B cell (primary cell): ENCODE results near the gene KIAA1217. TPM values are rescaled to one million over a fixed set of nuclear protein-coding genes. Genes with fewer than 3 reads are reported as not detected.

Experiments
- ATAC-seq: fragments of 200-7000 bp; cut with Tn5 transposase; one replicate; pipeline ENCODE4 v1.10.0; 2021; ENCODE audit warnings: low read depth, mild to moderate bottlenecking, moderate number of reproducible peaks, moderate library complexity
- CTCF ChIA-PET: fragments of 350-600 bp; sonication (Branson Sonifier 250); formaldehyde crosslinking; loops from one replicate; lab custom pipeline; 2021; ENCODE audit warnings: antibody characterized with exemption, inconsistent platforms; lab: Charles Lee
- POLR2A ChIA-PET: fragments of 350-600 bp; sonication (Branson Sonifier 250); formaldehyde crosslinking; loops from one replicate; lab custom pipeline; 2021; ENCODE audit warnings: antibody characterized with exemption; lab: Charles Lee
- DNase-seq: peaks from one replicate; pipeline ENCODE4 v3.0.0; 2013
- H2AFZ ChIP-seq: 2 replicates; pipeline ENCODE4 v1.6.1; 2012; ENCODE audit warnings: mild to moderate bottlenecking, low read depth, low read length; ENCODE audit not compliant: insufficient read depth, poor library complexity, severe bottlenecking
- H3K27ac ChIP-seq, 2 donors: 1 replicate in 1 of 2; 2 replicates in 1 of 2; pipeline ENCODE4 v1.5.1; 2012 to 2013; ENCODE audit warnings: low read length in 2 of 2, mild to moderate bottlenecking in 2 of 2, moderate library complexity in 1 of 2
- H3K27me3 ChIP-seq, 4 experiments: fragments of 200-600 bp in 1 of 4; sonication (generic) in 1 of 4; replicated peaks in 1 of 4; 1 replicate in 2 of 4; 2 replicates in 2 of 4; pipeline versions ENCODE4 v1.6.1 to v1.7.0; 2013 to 2016; ENCODE audit warnings: low read length in 3 of 4, mild to moderate bottlenecking in 2 of 4, mixed read lengths in 1 of 4, moderate library complexity in 1 of 4; ENCODE audit not compliant: insufficient read depth in 4 of 4, control insufficient read depth in 3 of 4; ENCODE audit errors: control extremely low read depth in 1 of 4
- H3K36me3 ChIP-seq, 2 experiments: replicated peaks in 1 of 2; 1 replicate in 1 of 2; 2 replicates in 1 of 2; pipeline versions ENCODE4 v1.6.1 to v1.7.1; 2013; ENCODE audit warnings: low read length in 1 of 2; ENCODE audit not compliant: insufficient read depth in 2 of 2, control insufficient read depth in 1 of 2; ENCODE audit errors: control extremely low read depth in 1 of 2, extremely low read depth in 1 of 2
- H3K4me1 ChIP-seq, 2 donors: fragments of 200-600 bp in 1 of 2; sonication (generic) in 1 of 2; 1 replicate in 1 of 2; 2 replicates in 1 of 2; pipeline versions ENCODE4 v1.5.1 to v1.6.1; 2013 to 2017; ENCODE audit warnings: low read length in 2 of 2; ENCODE audit not compliant: control insufficient read depth in 2 of 2, insufficient read depth in 2 of 2
- H3K4me2 ChIP-seq: replicated peaks from 2 replicates; pipeline ENCODE3; 2012; ENCODE audit warnings: mild to moderate bottlenecking, low read depth, low read length; ENCODE audit not compliant: poor library complexity, severe bottlenecking
- H3K4me3 ChIP-seq, 5 experiments: fragments of 200-600 bp in 1 of 5; sonication (generic) in 1 of 5; 1 replicate in 3 of 5; 2 replicates in 2 of 5; pipeline versions ENCODE4 v1.5.1 to v1.7.0; 2011 to 2016; ENCODE audit warnings: low read length in 4 of 5, mild to moderate bottlenecking in 4 of 5, low read depth in 2 of 5, control low read depth in 1 of 5, moderate library complexity in 1 of 5; ENCODE audit not compliant: insufficient read depth in 1 of 5; ENCODE audit errors: control extremely low read depth in 1 of 5, extremely low read depth in 1 of 5
- H3K79me2 ChIP-seq: fragments of 200-600 bp; sonication (generic); one replicate; pipeline ENCODE4 v1.6.0; 2016; ENCODE audit warnings: low read length; ENCODE audit not compliant: control insufficient read depth, insufficient read depth
- H3K9ac ChIP-seq: fragments of 200-600 bp; sonication (generic); 2 replicates; pipeline ENCODE4 v1.6.1; 2017; ENCODE audit warnings: mild to moderate bottlenecking, low read length, moderate library complexity
- H3K9me3 ChIP-seq, 3 donors: one replicate each; pipeline versions ENCODE4 v1.6.1 to v1.7.1; 2013; ENCODE audit warnings: low read length in 2 of 3; ENCODE audit not compliant: control insufficient read depth in 2 of 3, insufficient read depth in 1 of 3; ENCODE audit errors: control extremely low read depth in 1 of 3
- H4K20me1 ChIP-seq: 2 replicates; pipeline ENCODE4 v1.6.0; 2012; ENCODE audit warnings: mild to moderate bottlenecking, low read length; ENCODE audit not compliant: insufficient read depth, control insufficient read depth, poor library complexity, severe bottlenecking
- H3K27ac Mint-ChIP-seq: one replicate; pipeline ENCODE4 v1.8.0; 2021; ENCODE audit warnings: mixed read lengths
- H3K27me3 Mint-ChIP-seq: one replicate; pipeline ENCODE4 v1.8.0; 2021; ENCODE audit warnings: mixed read lengths
- H3K4me1 Mint-ChIP-seq: one replicate; pipeline ENCODE4 v1.8.0; 2021; ENCODE audit warnings: mixed read lengths
- H3K4me3 Mint-ChIP-seq: one replicate; pipeline ENCODE4 v1.8.0; 2021; ENCODE audit warnings: mixed read lengths
- H3K9me3 Mint-ChIP-seq: one replicate; pipeline ENCODE4 v1.8.0; 2022; ENCODE audit warnings: mixed read lengths; ENCODE audit not compliant: insufficient read depth
- CTCF ChIP-seq: fragments of 200-600 bp; IDR thresholded peaks from one replicate; pipeline ENCODE4 v1.8.0; 2022; ENCODE audit warnings: antibody characterized with exemption, mild to moderate bottlenecking
- EZH2 ChIP-seq: IDR thresholded peaks from 2 replicates; pipeline ENCODE4 v1.6.1; 2012; ENCODE audit warnings: borderline replicate concordance, low read depth, mild to moderate bottlenecking, moderate library complexity, low read length; ENCODE audit not compliant: insufficient read depth, poor library complexity, severe bottlenecking
- WGBS: methylation state at CpG from one replicate; pipeline ENCODE4 v1.1.5; 2013; ENCODE audit warnings: missing lambda C conversion rate; ENCODE audit not compliant: insufficient coverage; 5-methylcytosine and 5-hydroxymethylcytosine counted together
- intact Hi-C: fragments of 100-400 bp; cut with micrococcal nuclease; formaldehyde crosslinking; loops from one replicate; pipeline ENCODE4 v1.10.0; 2022
- polyA plus RNA-seq: library from polyadenylated mRNA; depleted of rRNA; stranded (reverse); fragments of >200 nt; gene quantifications from 2 replicates; pipeline ENCODE4 v1.2.3, GENCODE V29; 2012
- total RNA-seq, 2 donors: library from RNA; stranded (reverse); fragments of 120-200 nt in 1 of 2; gene quantifications; 1 replicate in 1 of 2; 2 replicates in 1 of 2; pipeline versions ENCODE4 v1.2.3 to v1.2.4, GENCODE V29; 2013 to 2022

KIAA1217 gene
- total and polyA plus RNA-seq, 2 donors (not counting 1 experiment from before 2014, with no cell fraction given), result 0.67 TPM; not detected in 1

- no peaks in the 10 kb centered on the region for H3K4me1 Mint-ChIP-seq
- Histone ChIP-seq H3K27me3 (no peaks in the 10 kb centered on the region), H3K9me3 (no peaks in the 10 kb centered on the region), H3K4me2 (no peak overlapping the region), H3K27ac (no peak overlapping the region), H3K4me1 (no peaks in the 10 kb centered on the region), H3K36me3 (no peaks in the 10 kb centered on the region), H3K4me3 (no peak overlapping the region), H3K79me2 (no peaks in the 10 kb centered on the region), H4K20me1 (no peaks in the 10 kb centered on the region), H3K9ac (no peak overlapping the region), H2AFZ (no peak overlapping the region)
- TF ChIP-seq EZH2, result no peak
- no peak for TF ChIP-seq CTCF
- ChIA-PET POLR2A (no interaction called here), CTCF (no interaction called here)
- no peak overlapping the region for H3K4me3 Mint-ChIP-seq
- intact Hi-C loops, result no loop called here
- DNase-seq (no peak), ATAC-seq (no peak)
- no peaks in the 10 kb centered on the region for H3K9me3 Mint-ChIP-seq
- no peaks in the 10 kb centered on the region for H3K27me3 Mint-ChIP-seq
- 93% methylated on average over 2 of the region's 7 CpGs for WGBS
- H3K27ac Mint-ChIP-seq, result no peak overlapping the region
Observed at GRCh38 chr10:24340883-24341282, 131.9 kb downstream of the KIAA1217 start.

- Mint-ChIP-seq H3K4me1 (no peaks in the 10 kb centered on the region), H3K9me3 (no peaks in the 10 kb centered on the region), H3K27me3 (no peaks in the 10 kb centered on the region), H3K27ac (no peak overlapping the region), H3K4me3 (no peak overlapping the region)
- ATAC-seq (no peak), DNase-seq (no peak)
- no peaks in the 10 kb centered on the region for H3K27me3 ChIP-seq
- intact Hi-C loops, result no loop called here
- WGBS, result no CpG with 5 or more reads among the region's 4 CpGs
- H3K4me2 ChIP-seq, result no peak overlapping the region
- H4K20me1 ChIP-seq, result no peaks in the 10 kb centered on the region
- no peak overlapping the region for H3K27ac ChIP-seq
- H3K79me2 ChIP-seq, result no peaks in the 10 kb centered on the region
- H3K4me1 ChIP-seq, result no peaks in the 10 kb centered on the region
- ChIA-PET CTCF (no interaction called here), POLR2A (no interaction called here)
- no peak overlapping the region for H3K4me3 ChIP-seq
- H2AFZ ChIP-seq, result no peak overlapping the region
- no peak overlapping the region for H3K9ac ChIP-seq
- no peaks in the 10 kb centered on the region for H3K9me3 ChIP-seq
- H3K36me3 ChIP-seq, result no peaks in the 10 kb centered on the region
- TF ChIP-seq EZH2 (no peak), CTCF (no peak)
Observed at GRCh38 chr10:24341371-24341770, 132.4 kb downstream of the KIAA1217 start.
